ENCODE data around the gene CELSR1.

CELSR1 gene

GRCh38 chr22:46327691-46328465 is 209.5 kb downstream of the CELSR1 start:
- no peaks in the 10 kb centered on the region for H3K27me3 ChIP-seq (ENCODE audit: control insufficient read depth in 1 of 2, insufficient read depth in 2 of 2, low read length in 2 of 2)
- no peak overlapping the region for H3K4me3 ChIP-seq (ENCODE audit: low read depth in 1 of 2, low read length in 2 of 2)
- peaks cover 0 to 25% of the 10 kb centered on the region in 2 donors for H3K36me3 ChIP-seq (ENCODE audit: control insufficient read depth in 1 of 2, insufficient read depth in 2 of 2, low read length in 2 of 2)
- H3K27ac ChIP-seq (ENCODE audit: low read depth, low read length), result no peak overlapping the region
- H3K9ac ChIP-seq (ENCODE audit: low read depth in 1 of 2, low read length in 2 of 2), result no peak overlapping the region
- no peaks in the 10 kb centered on the region for H3K9me3 ChIP-seq (ENCODE audit: control insufficient read depth in 1 of 2, low read length in 2 of 2)
- H3K4me1 ChIP-seq (ENCODE audit: control insufficient read depth in 1 of 2, insufficient read depth in 2 of 2, low read length in 2 of 2), result no peaks in the 10 kb centered on the region

DNA sequence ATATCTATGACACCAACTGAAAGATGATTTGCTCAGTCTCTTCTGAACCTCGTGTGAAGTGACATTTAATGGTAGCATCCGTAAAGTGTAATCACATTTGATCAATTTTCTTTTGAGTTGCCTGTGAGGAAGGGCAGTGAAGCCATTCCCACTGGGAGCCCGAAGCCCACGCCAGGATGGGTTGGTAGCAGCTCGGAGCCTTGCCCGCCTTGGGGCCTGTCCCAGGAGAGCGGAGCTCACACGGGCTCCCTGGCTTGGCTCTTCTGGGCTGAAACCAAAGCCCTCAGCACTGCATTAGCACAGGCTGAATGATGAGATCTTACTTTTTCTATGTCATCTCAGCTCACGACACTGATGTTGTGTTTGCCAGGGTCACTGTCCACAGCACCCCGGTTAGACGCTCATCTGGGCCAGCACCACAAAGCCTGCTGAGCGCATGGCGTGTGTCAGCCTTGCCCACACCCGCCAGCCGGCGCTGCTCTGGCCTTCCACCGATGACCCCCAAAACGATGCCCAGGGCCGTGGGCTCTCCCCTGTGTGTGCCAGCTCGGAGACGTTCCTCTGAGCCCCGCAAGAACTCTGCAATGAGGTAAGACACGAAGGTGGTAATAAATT is 211.2 kb downstream of the CELSR1 start:
- Histone ChIP-seq H3K9ac (ENCODE audit: low read depth in 1 of 2, low read length in 2 of 2) (no peak overlapping the region), H3K4me3 (ENCODE audit: low read depth in 1 of 2, low read length in 2 of 2) (no peak overlapping the region), H3K27ac (ENCODE audit: low read depth, low read length) (no peak overlapping the region), H3K9me3 (ENCODE audit: control insufficient read depth in 1 of 2, low read length in 2 of 2) (no peaks in the 10 kb centered on the region), H3K36me3 (ENCODE audit: control insufficient read depth in 1 of 2, insufficient read depth in 2 of 2, low read length in 2 of 2) (peaks cover 0 to 29% of the 10 kb centered on the region in 2 donors), H3K27me3 (ENCODE audit: control insufficient read depth in 1 of 2, insufficient read depth in 2 of 2, low read length in 2 of 2) (no peaks in the 10 kb centered on the region), H3K4me1 (ENCODE audit: control insufficient read depth in 1 of 2, insufficient read depth in 2 of 2, low read length in 2 of 2) (no peaks in the 10 kb centered on the region)

- no peaks in the 10 kb centered on the region for H3K9me3 ChIP-seq (ENCODE audit: control insufficient read depth in 1 of 2, low read length in 2 of 2)
Observed at GRCh38 chr22:46323162-46323561, 214.3 kb downstream of the CELSR1 start.

GRCh38 chr22:46322711-46323110 is 214.7 kb downstream of the CELSR1 start:
- H3K9me3 ChIP-seq (ENCODE audit: control insufficient read depth in 1 of 2, low read length in 2 of 2), result no peaks in the 10 kb centered on the region
- no peaks in the 10 kb centered on the region for H3K27me3 ChIP-seq (ENCODE audit: control insufficient read depth in 1 of 2, insufficient read depth in 2 of 2, low read length in 2 of 2)
- no peak overlapping the region for H3K4me3 ChIP-seq (ENCODE audit: low read depth in 1 of 2, low read length in 2 of 2)
- no peaks in the 10 kb centered on the region for H3K4me1 ChIP-seq (ENCODE audit: control insufficient read depth in 1 of 2, insufficient read depth in 2 of 2, low read length in 2 of 2)
- H3K27ac ChIP-seq (ENCODE audit: low read depth, low read length), result no peak overlapping the region
- H3K9ac ChIP-seq (ENCODE audit: low read depth in 1 of 2, low read length in 2 of 2), result no peak overlapping the region
- peaks cover 0 to 41% of the 10 kb centered on the region in 2 donors for H3K36me3 ChIP-seq (ENCODE audit: control insufficient read depth in 1 of 2, insufficient read depth in 2 of 2, low read length in 2 of 2)

More at GRCh38 chr22:46323162-46323561, 214.3 kb downstream of the CELSR1 start:
- Histone ChIP-seq H3K36me3 (ENCODE audit: control insufficient read depth in 1 of 2, insufficient read depth in 2 of 2, low read length in 2 of 2) (peaks cover 0 to 40% of the 10 kb centered on the region in 2 donors), H3K4me1 (ENCODE audit: control insufficient read depth in 1 of 2, insufficient read depth in 2 of 2, low read length in 2 of 2) (no peaks in the 10 kb centered on the region), H3K9ac (ENCODE audit: low read depth in 1 of 2, low read length in 2 of 2) (no peak overlapping the region), H3K27ac (ENCODE audit: low read depth, low read length) (no peak overlapping the region), H3K4me3 (ENCODE audit: low read depth in 1 of 2, low read length in 2 of 2) (no peak overlapping the region), H3K27me3 (ENCODE audit: control insufficient read depth in 1 of 2, insufficient read depth in 2 of 2, low read length in 2 of 2) (no peaks in the 10 kb centered on the region)

DNA sequence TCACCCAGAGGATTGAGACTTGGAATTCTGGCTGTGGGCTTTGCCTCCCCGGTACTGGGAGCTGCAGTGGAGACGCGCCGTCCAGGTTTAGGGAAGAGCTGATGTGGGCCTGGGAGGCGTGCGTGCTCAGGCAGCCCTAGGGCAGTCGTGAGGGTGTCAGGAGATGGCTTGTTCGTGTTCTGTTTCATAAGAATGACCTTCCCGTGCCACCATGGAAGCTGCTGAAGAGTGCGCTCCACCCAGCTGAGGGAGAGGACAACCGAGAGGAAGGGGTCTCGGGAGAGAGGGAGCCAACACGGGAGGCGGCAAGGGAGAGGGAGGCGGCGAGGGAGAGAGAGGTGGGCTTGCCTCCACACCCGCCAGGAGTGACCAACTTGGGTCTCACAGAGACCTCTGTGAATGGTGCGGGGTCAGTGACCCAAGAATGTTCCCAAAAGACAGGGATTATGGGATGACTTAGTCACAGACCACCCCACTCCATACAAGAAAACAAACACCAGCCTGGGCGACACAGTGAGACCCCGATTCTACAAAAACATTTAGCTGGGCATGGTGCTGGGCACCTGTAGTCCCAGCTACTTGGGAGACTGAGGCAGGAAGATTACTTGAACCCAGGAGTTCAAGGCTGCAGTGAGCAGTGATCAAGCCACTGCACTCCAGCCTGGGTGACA is 216.6 kb downstream of the CELSR1 start:
- peaks cover 0 to 35% of the 10 kb centered on the region in 2 donors for H3K36me3 ChIP-seq (ENCODE audit: control insufficient read depth in 1 of 2, insufficient read depth in 2 of 2, low read length in 2 of 2)
- H3K9ac ChIP-seq (ENCODE audit: low read depth in 1 of 2, low read length in 2 of 2), result no peak overlapping the region
- no peaks in the 10 kb centered on the region for H3K9me3 ChIP-seq (ENCODE audit: control insufficient read depth in 1 of 2, low read length in 2 of 2)
- no peaks in the 10 kb centered on the region for H3K27me3 ChIP-seq (ENCODE audit: control insufficient read depth in 1 of 2, insufficient read depth in 2 of 2, low read length in 2 of 2)
- no peak overlapping the region for H3K4me3 ChIP-seq (ENCODE audit: low read depth in 1 of 2, low read length in 2 of 2)
- H3K27ac ChIP-seq (ENCODE audit: low read depth, low read length), result no peak overlapping the region
- no peaks in the 10 kb centered on the region for H3K4me1 ChIP-seq (ENCODE audit: control insufficient read depth in 1 of 2, insufficient read depth in 2 of 2, low read length in 2 of 2)

DNA sequence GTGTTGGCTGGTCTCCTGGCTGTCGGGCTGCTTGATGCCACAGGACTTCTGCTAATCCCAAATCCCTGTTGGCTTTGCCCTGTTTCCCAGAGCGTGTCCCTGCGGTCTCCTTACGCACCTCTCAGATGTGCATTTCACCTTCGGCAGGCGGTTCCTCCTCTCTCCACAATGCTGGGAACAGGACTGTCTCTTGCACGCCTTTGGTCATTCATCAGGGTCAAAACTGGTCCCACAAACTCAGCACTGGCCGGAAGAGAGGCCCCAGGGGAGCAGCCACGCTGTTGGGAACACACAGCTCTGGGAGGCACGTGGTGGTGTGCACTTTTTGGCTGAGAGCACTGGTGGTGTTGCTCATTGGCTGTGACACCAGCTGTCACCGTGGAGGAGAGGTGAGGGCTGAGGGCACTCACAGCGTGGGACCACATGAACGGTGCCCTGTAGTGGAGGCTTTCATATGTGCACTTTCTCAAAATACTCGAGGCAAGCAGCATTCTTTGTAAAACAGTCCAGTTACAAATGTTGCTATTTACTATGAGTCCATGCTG is 217.2 kb downstream of the CELSR1 start:
- no peak overlapping the region for H3K9ac ChIP-seq (ENCODE audit: low read depth in 1 of 2, low read length in 2 of 2)
- no peak overlapping the region for H3K4me3 ChIP-seq (ENCODE audit: low read depth in 1 of 2, low read length in 2 of 2)
- peaks cover 0 to 29% of the 10 kb centered on the region in 2 donors for H3K36me3 ChIP-seq (ENCODE audit: control insufficient read depth in 1 of 2, insufficient read depth in 2 of 2, low read length in 2 of 2)

GRCh38 chr22:46319319-46319718 is 218.1 kb downstream of the CELSR1 start:
- Histone ChIP-seq H3K9ac (ENCODE audit: low read depth in 1 of 2, low read length in 2 of 2) (no peak overlapping the region), H3K4me3 (ENCODE audit: low read depth in 1 of 2, low read length in 2 of 2) (no peak overlapping the region), H3K9me3 (ENCODE audit: control insufficient read depth in 1 of 2, low read length in 2 of 2) (no peaks in the 10 kb centered on the region), H3K27me3 (ENCODE audit: control insufficient read depth in 1 of 2, insufficient read depth in 2 of 2, low read length in 2 of 2) (no peaks in the 10 kb centered on the region), H3K36me3 (ENCODE audit: control insufficient read depth in 1 of 2, insufficient read depth in 2 of 2, low read length in 2 of 2) (peaks cover 0 to 29% of the 10 kb centered on the region in 2 donors), H3K4me1 (ENCODE audit: control insufficient read depth in 1 of 2, insufficient read depth in 2 of 2, low read length in 2 of 2) (no peaks in the 10 kb centered on the region), H3K27ac (ENCODE audit: low read depth, low read length) (no peak overlapping the region)

More for the DNA sequence above, 217.2 kb downstream of the CELSR1 start:
- Histone ChIP-seq H3K27ac (ENCODE audit: low read depth, low read length) (no peak overlapping the region), H3K27me3 (ENCODE audit: control insufficient read depth in 1 of 2, insufficient read depth in 2 of 2, low read length in 2 of 2) (no peaks in the 10 kb centered on the region), H3K4me1 (ENCODE audit: control insufficient read depth in 1 of 2, insufficient read depth in 2 of 2, low read length in 2 of 2) (no peaks in the 10 kb centered on the region), H3K9me3 (ENCODE audit: control insufficient read depth in 1 of 2, low read length in 2 of 2) (no peaks in the 10 kb centered on the region)

DNA sequence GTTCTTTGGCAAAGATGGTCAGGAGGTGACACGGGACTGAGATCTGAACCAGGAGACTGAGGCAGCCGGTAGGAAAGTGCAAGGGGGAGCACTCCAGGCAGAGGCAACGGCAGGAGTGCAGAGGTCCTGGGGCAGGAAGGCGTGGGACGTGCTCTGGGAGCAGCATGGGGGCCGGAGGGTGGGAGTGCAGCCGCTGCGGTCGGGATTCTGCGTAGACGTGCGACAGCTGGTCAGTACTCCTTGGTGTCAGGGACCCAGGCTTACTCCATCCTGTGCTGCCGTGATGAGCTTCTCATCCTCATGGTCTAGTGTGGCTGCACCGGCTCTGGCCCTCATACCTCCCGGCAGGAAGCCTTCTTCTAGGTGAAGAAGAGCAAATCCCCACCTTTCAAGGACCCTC is 218.8 kb downstream of the CELSR1 start:
- Histone ChIP-seq H3K4me3 (ENCODE audit: low read depth in 1 of 2, low read length in 2 of 2) (no peak overlapping the region), H3K9ac (ENCODE audit: low read depth in 1 of 2, low read length in 2 of 2) (no peak overlapping the region), H3K27me3 (ENCODE audit: control insufficient read depth in 1 of 2, insufficient read depth in 2 of 2, low read length in 2 of 2) (no peaks in the 10 kb centered on the region), H3K27ac (ENCODE audit: low read depth, low read length) (no peak overlapping the region), H3K36me3 (ENCODE audit: control insufficient read depth in 1 of 2, insufficient read depth in 2 of 2, low read length in 2 of 2) (peaks cover 0 to 29% of the 10 kb centered on the region in 2 donors), H3K4me1 (ENCODE audit: control insufficient read depth in 1 of 2, insufficient read depth in 2 of 2, low read length in 2 of 2) (no peaks in the 10 kb centered on the region), H3K9me3 (ENCODE audit: control insufficient read depth in 1 of 2, low read length in 2 of 2) (no peaks in the 10 kb centered on the region)

DNA sequence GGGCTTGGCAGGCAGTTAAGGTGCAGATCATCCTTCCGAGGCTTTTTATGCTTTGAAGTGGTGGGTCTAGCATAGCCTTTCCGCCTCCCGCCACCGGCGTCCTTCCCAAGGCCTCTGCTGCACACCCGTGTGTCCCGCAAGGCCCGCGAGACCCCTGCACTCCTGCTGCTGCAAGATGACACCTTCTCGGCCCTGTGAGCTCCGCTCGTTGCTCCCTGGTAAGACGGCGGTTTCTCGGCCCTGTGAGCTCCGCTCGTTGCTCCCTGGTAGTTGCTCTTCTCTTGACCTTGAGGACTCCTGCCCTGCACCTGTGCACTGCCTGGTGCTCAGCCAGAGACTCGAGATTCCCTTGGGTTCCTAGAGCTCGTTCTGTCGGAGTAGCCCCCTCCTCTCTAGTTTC is 219.8 kb downstream of the CELSR1 start:
- peaks cover 0 to 23% of the 10 kb centered on the region in 2 donors for H3K36me3 ChIP-seq (ENCODE audit: control insufficient read depth in 1 of 2, insufficient read depth in 2 of 2, low read length in 2 of 2)
- no peak overlapping the region for H3K4me3 ChIP-seq (ENCODE audit: low read depth in 1 of 2, low read length in 2 of 2)
- H3K9me3 ChIP-seq (ENCODE audit: control insufficient read depth in 1 of 2, low read length in 2 of 2), result no peaks in the 10 kb centered on the region
- no peak overlapping the region for H3K9ac ChIP-seq (ENCODE audit: low read depth in 1 of 2, low read length in 2 of 2)
- H3K27me3 ChIP-seq (ENCODE audit: control insufficient read depth in 1 of 2, insufficient read depth in 2 of 2, low read length in 2 of 2), result no peaks in the 10 kb centered on the region
- no peaks in the 10 kb centered on the region for H3K4me1 ChIP-seq (ENCODE audit: control insufficient read depth in 1 of 2, insufficient read depth in 2 of 2, low read length in 2 of 2)
- no peak overlapping the region for H3K27ac ChIP-seq (ENCODE audit: low read depth, low read length)

GRCh38 chr22:46315976-46316375 is 221.4 kb downstream of the CELSR1 start:
- Histone ChIP-seq H3K9ac (ENCODE audit: low read depth in 1 of 2, low read length in 2 of 2) (no peak overlapping the region), H3K4me1 (ENCODE audit: control insufficient read depth in 1 of 2, insufficient read depth in 2 of 2, low read length in 2 of 2) (no peaks in the 10 kb centered on the region), H3K36me3 (ENCODE audit: control insufficient read depth in 1 of 2, insufficient read depth in 2 of 2, low read length in 2 of 2) (peaks cover 0 to 21% of the 10 kb centered on the region in 2 donors), H3K4me3 (ENCODE audit: low read depth in 1 of 2, low read length in 2 of 2) (no peak overlapping the region), H3K27ac (ENCODE audit: low read depth, low read length) (no peak overlapping the region), H3K27me3 (ENCODE audit: control insufficient read depth in 1 of 2, insufficient read depth in 2 of 2, low read length in 2 of 2) (no peaks in the 10 kb centered on the region), H3K9me3 (ENCODE audit: control insufficient read depth in 1 of 2, low read length in 2 of 2) (no peaks in the 10 kb centered on the region)
